SK-N-SH (cell line): ENCODE results near the gene WDR47. TPM values are rescaled to one million over a fixed set of nuclear protein-coding genes. Genes with fewer than 3 reads are reported as not detected.
A peak's percentile ranks its signal among the peaks of the same experiment; 100 is the strongest.

Experiments
- CTCF ChIA-PET: fragments of 300-600, 350-600 bp; formaldehyde crosslinking; extraction: SDS; loops from one replicate; lab custom pipeline; 2021; lab: Yijun Ruan, JAX
- POLR2A ChIA-PET: fragments of 350-600 bp; sonication (Branson Sonifier 250); formaldehyde crosslinking; extraction: SDS; loops from one replicate; lab custom pipeline; 2020; ENCODE audit warnings: antibody characterized with exemption, inconsistent platforms; lab: Yijun Ruan, JAX
- DNase-seq: peaks from one replicate; pipeline ENCODE4 v3.0.0; 2012
- H2AFZ ChIP-seq: fragments of 200-600 bp; sonication (generic); 2 replicates; pipeline ENCODE4 v1.8.1; 2016; ENCODE audit warnings: antibody characterized with exemption, mild to moderate bottlenecking, low read depth
- H3F3A ChIP-seq: fragments of 200-600 bp; sonication (generic); replicated peaks from 2 replicates; pipeline ENCODE3; 2016; ENCODE audit warnings: antibody characterized with exemption, mild to moderate bottlenecking; ENCODE audit not compliant: insufficient read depth
- H3K27ac ChIP-seq, 2 experiments: fragments of 200-500 bp in 1 of 2; fragments of 200-600 bp in 1 of 2; sonication (Bioruptor generic) in 1 of 2; sonication (generic), shearing (Covaris generic) in 1 of 2; 2 replicates each; pipeline versions ENCODE4 v1.5.1 to v1.6.1; 2014 to 2016; ENCODE audit warnings: low read depth in 2 of 2, inconsistent platforms in 1 of 2, low read length in 1 of 2, mild to moderate bottlenecking in 1 of 2, mixed read lengths in 1 of 2
- H3K27me3 ChIP-seq: fragments of 200-600 bp; sonication (generic), shearing (Covaris generic); 2 replicates; pipeline ENCODE4 v1.6.1; 2016; ENCODE audit warnings: mixed run types; ENCODE audit not compliant: insufficient read depth
- H3K36me3 ChIP-seq, 2 experiments: fragments of 200-500 bp in 1 of 2; fragments of 200-600 bp in 1 of 2; sonication (Bioruptor generic) in 1 of 2; sonication (generic) in 1 of 2; replicated peaks in 1 of 2; 2 replicates each; pipeline versions ENCODE3 to v1.5.1; 2014 to 2016; ENCODE audit warnings: low read length in 1 of 2, mild to moderate bottlenecking in 1 of 2; ENCODE audit not compliant: insufficient read depth in 2 of 2, control insufficient read depth in 1 of 2
- H3K4me1 ChIP-seq, 2 experiments: fragments of 200-500 bp in 1 of 2; fragments of 200-600 bp in 1 of 2; sonication (Bioruptor generic) in 1 of 2; sonication (generic), shearing (Covaris generic) in 1 of 2; 2 replicates each; pipeline versions ENCODE4 v1.5.1 to v1.6.1; 2014 to 2016; ENCODE audit warnings: low read depth in 1 of 2, low read length in 1 of 2, mixed run types in 1 of 2; ENCODE audit not compliant: insufficient read depth in 2 of 2, control insufficient read depth in 1 of 2
- H3K4me2 ChIP-seq: fragments of 200-600 bp; sonication (generic), shearing (Covaris generic); 2 replicates; pipeline ENCODE4 v1.6.1; 2017; ENCODE audit warnings: mixed run types
- H3K4me3 ChIP-seq, 2 experiments: fragments of 200-500 bp in 1 of 2; fragments of 200-600 bp in 1 of 2; sonication (Bioruptor generic) in 1 of 2; sonication (generic), shearing (Covaris generic) in 1 of 2; 2 replicates each; pipeline versions ENCODE4 v1.5.1 to v1.8.1; 2014 to 2016; ENCODE audit warnings: low read depth in 2 of 2, inconsistent platforms in 1 of 2, low read length in 1 of 2, mild to moderate bottlenecking in 1 of 2, mixed read lengths in 1 of 2, moderate library complexity in 1 of 2
- H3K79me2 ChIP-seq: fragments of 200-600 bp; sonication (generic); 2 replicates; pipeline ENCODE4 v1.8.1; 2017; ENCODE audit warnings: mild to moderate bottlenecking; ENCODE audit not compliant: insufficient read depth
- H3K9ac ChIP-seq: fragments of 200-600 bp; sonication (generic); 2 replicates; pipeline ENCODE4 v1.6.1; 2017; ENCODE audit warnings: mixed run types
- H3K9me2 ChIP-seq: fragments of 200-600 bp; sonication (generic); 2 replicates; pipeline ENCODE4 v1.6.1; 2017; ENCODE audit warnings: mixed run types
- H3K9me3 ChIP-seq: fragments of 200-600 bp; sonication (generic); 2 replicates; pipeline ENCODE4 v1.6.1; 2017; ENCODE audit warnings: mixed run types, mild to moderate bottlenecking, moderate library complexity
- H4K20me1 ChIP-seq: fragments of 200-600 bp; sonication (generic); 2 replicates; pipeline ENCODE4 v1.6.1; 2017; ENCODE audit warnings: mild to moderate bottlenecking, mixed run types; ENCODE audit not compliant: insufficient read depth
- GATA2 ChIP-seq: sonication (generic); formaldehyde crosslinking; IDR thresholded peaks from 2 replicates; pipeline ENCODE4 v1.5.0; 2020; ENCODE audit warnings: mild to moderate bottlenecking, missing genetic modification reagents
- MXI1 ChIP-seq: IDR thresholded peaks from 2 replicates; pipeline ENCODE4 v1.6.1; 2012; ENCODE audit warnings: mild to moderate bottlenecking, low read depth, low read length, improper control_type of control experiment
- NRF1 ChIP-seq: IDR thresholded peaks from 2 replicates; pipeline ENCODE4 v1.6.1; 2012; ENCODE audit warnings: low read depth, mild to moderate bottlenecking, low read length
- RAD21 ChIP-seq: IDR thresholded peaks from 2 replicates; pipeline ENCODE4 v1.6.1; 2012; ENCODE audit warnings: mild to moderate bottlenecking, low read length
- RFX5 ChIP-seq: IDR thresholded peaks from 2 replicates; pipeline ENCODE4 v1.6.1; 2012; ENCODE audit warnings: mild to moderate bottlenecking, improper control_type of control experiment, low read length
- RXRA ChIP-seq: IDR thresholded peaks from 2 replicates; pipeline ENCODE4 v1.4.0; 2012; ENCODE audit warnings: low read depth, mild to moderate bottlenecking, borderline replicate concordance
- SMC3 ChIP-seq: IDR thresholded peaks from 2 replicates; pipeline ENCODE4 v1.6.1; 2012; ENCODE audit warnings: low read depth, low read length, improper control_type of control experiment
- TAF1 ChIP-seq: IDR thresholded peaks from 2 replicates; pipeline ENCODE4 v1.6.1; 2012; ENCODE audit warnings: low read depth, mild to moderate bottlenecking, low read length, moderate library complexity, borderline replicate concordance
- TCF12 ChIP-seq: IDR thresholded peaks from 2 replicates; pipeline ENCODE4 v1.4.0; 2012
- YY1 ChIP-seq: IDR thresholded peaks from 2 replicates; pipeline ENCODE4 v1.4.0; 2012; ENCODE audit warnings: low read depth, mild to moderate bottlenecking
- ZBTB33 ChIP-seq: IDR thresholded peaks from 2 replicates; pipeline ENCODE4 v1.4.0; 2012; ENCODE audit warnings: low read depth, borderline replicate concordance
- WGBS: methylation state at CpG from one replicate; pipeline ENCODE4 v1.1.6; 2017; ENCODE audit warnings: low lambda C conversion rate; 5-methylcytosine and 5-hydroxymethylcytosine counted together
- polyA plus RNA-seq, 3 experiments: library from polyadenylated mRNA; depleted of rRNA; stranded (reverse); fragments of >200 nt; gene quantifications; 2 replicates each; pipeline ENCODE4 v1.2.3, GENCODE V29; 2012
- TF ChIP-seq, protein P1 (sequence below): fragments of 150-350 bp; IDR thresholded peaks from 2 replicates; pipeline ENCODE4 v1.6.1; 2016; ENCODE audit warnings: mild to moderate bottlenecking, low read depth, low read length
- TF ChIP-seq, protein P2 (sequence below): fragments of 200-600 bp; sonication (generic); IDR thresholded peaks from 2 replicates; pipeline ENCODE4 v1.6.1; 2017; ENCODE audit warnings: antibody characterized with exemption, mild to moderate bottlenecking, moderate library complexity

The WDR47 gene
- polyA plus RNA-seq, 1 of the 3 experiments (the other 2 are of a cell fraction), result 7.9 TPM

- TF ChIP-seq TAF1, result peak; percentile 88
- TF ChIP-seq ZBTB33, result peak; percentile 39; the same call in 1 of the 2 replicates
- TF ChIP-seq YY1, result peak; percentile 86
- 0 out of 2 replicates have a peak, but pooled peaks have one; percentile 27 for TF ChIP-seq MXI1
- TF ChIP-seq TCF12, result no peak
- no peak for TF ChIP-seq RXRA
- no peak for TF ChIP-seq GATA2
- TF ChIP-seq SMC3, result no peak
- TF ChIP-seq, protein P1, sequence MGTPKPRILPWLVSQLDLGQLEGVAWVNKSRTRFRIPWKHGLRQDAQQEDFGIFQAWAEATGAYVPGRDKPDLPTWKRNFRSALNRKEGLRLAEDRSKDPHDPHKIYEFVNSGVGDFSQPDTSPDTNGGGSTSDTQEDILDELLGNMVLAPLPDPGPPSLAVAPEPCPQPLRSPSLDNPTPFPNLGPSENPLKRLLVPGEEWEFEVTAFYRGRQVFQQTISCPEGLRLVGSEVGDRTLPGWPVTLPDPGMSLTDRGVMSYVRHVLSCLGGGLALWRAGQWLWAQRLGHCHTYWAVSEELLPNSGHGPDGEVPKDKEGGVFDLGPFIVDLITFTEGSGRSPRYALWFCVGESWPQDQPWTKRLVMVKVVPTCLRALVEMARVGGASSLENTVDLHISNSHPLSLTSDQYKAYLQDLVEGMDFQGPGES, result no peak
- no peak for TF ChIP-seq RFX5
- TF ChIP-seq, all 33 proteins: peak for 14
Measured at GRCh38 chr1:109090196-109091077, 48.5 kb upstream of the WDR47 start, which contains the start of gene TMEM167B (continued).

- CTCF ChIA-PET, result interaction anchor here (0.9 to 1.9 kb wide), 2 partner anchors 10 to 23 kb away, joined by 5 to 13 read pairs; a partner anchor contains a TSS
- 86% methylated on average over 31 of the region's 31 CpGs for WGBS
- H2AFZ ChIP-seq, result peak overlapping the region; percentile 98; the same call in 1 of the 2 replicates
- H3K4me1 ChIP-seq, result peaks cover 4 to 5% of the 10 kb centered on the region in 2 experiments; a peak in 2 of 4 replicates
- H3K79me2 ChIP-seq, result peaks cover 38% of the 10 kb centered on the region
- peaks cover 5 to 12% of the 10 kb centered on the region in 2 experiments for H3K36me3 ChIP-seq
- peak overlapping the region in 1 of 2 experiments; percentile 98; a peak in 2 of 4 replicates for H3K4me3 ChIP-seq
- H4K20me1 ChIP-seq, result no peaks in the 10 kb centered on the region; the same call in 1 of the 2 replicates
- TF ChIP-seq RAD21, result 0 out of 2 replicates have a peak, but pooled peaks have one; percentile 8
- no peak for TF ChIP-seq NRF1
- TF ChIP-seq, protein P2, sequence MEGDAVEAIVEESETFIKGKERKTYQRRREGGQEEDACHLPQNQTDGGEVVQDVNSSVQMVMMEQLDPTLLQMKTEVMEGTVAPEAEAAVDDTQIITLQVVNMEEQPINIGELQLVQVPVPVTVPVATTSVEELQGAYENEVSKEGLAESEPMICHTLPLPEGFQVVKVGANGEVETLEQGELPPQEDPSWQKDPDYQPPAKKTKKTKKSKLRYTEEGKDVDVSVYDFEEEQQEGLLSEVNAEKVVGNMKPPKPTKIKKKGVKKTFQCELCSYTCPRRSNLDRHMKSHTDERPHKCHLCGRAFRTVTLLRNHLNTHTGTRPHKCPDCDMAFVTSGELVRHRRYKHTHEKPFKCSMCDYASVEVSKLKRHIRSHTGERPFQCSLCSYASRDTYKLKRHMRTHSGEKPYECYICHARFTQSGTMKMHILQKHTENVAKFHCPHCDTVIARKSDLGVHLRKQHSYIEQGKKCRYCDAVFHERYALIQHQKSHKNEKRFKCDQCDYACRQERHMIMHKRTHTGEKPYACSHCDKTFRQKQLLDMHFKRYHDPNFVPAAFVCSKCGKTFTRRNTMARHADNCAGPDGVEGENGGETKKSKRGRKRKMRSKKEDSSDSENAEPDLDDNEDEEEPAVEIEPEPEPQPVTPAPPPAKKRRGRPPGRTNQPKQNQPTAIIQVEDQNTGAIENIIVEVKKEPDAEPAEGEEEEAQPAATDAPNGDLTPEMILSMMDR, result peak; percentile 58
- TF ChIP-seq, all 33 proteins: peak for 2
- Histone ChIP-seq H3K4me2 (peak overlapping the region; percentile 91), H3K9me2 (no peaks in the 10 kb centered on the region), H3K27me3 (no peaks in the 10 kb centered on the region), H3F3A (peaks cover 24% of the 10 kb centered on the region), H3K27ac (no peak overlapping the region), H3K9me3 (no peaks in the 10 kb centered on the region), H3K9ac (no peak overlapping the region)
- peak; percentile 55 for DNase-seq
- POLR2A ChIA-PET, result interaction anchor here (0.9 to 1.8 kb wide), 3 partner anchors 10 to 16 kb away, joined by 4 to 8 read pairs (median 5); partner anchors contain the start of gene TAF13
Measured at GRCh38 chr1:109089242-109090015, 47.5 kb upstream of the WDR47 start.
